HG03066 (cell line): Measurements from ENCODE around the gene TRAPPC4.
A peak's percentile ranks its signal among the peaks of the same experiment; 100 is the strongest.
"Not testable (repeated sequence)": the region's sequence is repeated elsewhere in the genome, so short reads cannot be mapped to it uniquely, and the experiment has no call there.

ENCODE experiments used
- ATAC-seq: cut with Tn5 transposase; IDR thresholded peaks from one replicate; pipeline ENCODE4 v1.9.1; 2021; ENCODE audit warnings: low read depth; ENCODE audit not compliant: unreplicated experiment

The TRAPPC4 gene

GRCh38 chr11:119018074-119018938 lies at the start of gene TRAPPC4, which contains the start of gene RPS25:
Gene TRAPPC4 (plus strand): TSS chr11:119018766. CDS start chr11:119018796, 30 bp downstream.
Gene RPS25 (minus strand): TSS chr11:119018343. CDS start chr11:119018284, 59 bp downstream.
- ATAC-seq = peak; percentile 85

- ATAC-seq = not testable (repeated sequence)
Observed at GRCh38 chr11:118969508-118969907, 49.1 kb upstream of the TRAPPC4 start.

- ATAC-seq = no peak
Observed at GRCh38 chr11:118971646-118972045, 46.9 kb upstream of the TRAPPC4 start, which contains the start of gene FOXR1. Gene FOXR1 (plus strand): TSS chr11:118971761. CDS start chr11:118971932, 171 bp downstream.

GRCh38 chr11:118973985-118974384 lies 44.6 kb upstream of the TRAPPC4 start:
- ATAC-seq = no peak

GRCh38 chr11:118975771-118976709 lies 42.5 kb upstream of the TRAPPC4 start:
- ATAC-seq = no peak

- no peak for ATAC-seq
Observed at GRCh38 chr11:118979434-118979833, 39.1 kb upstream of the TRAPPC4 start.

- no peak for ATAC-seq
Observed at GRCh38 chr11:118980191-118980881, 38.2 kb upstream of the TRAPPC4 start.

- not testable (repeated sequence) for ATAC-seq
Observed at GRCh38 chr11:118984337-118984736, 34.2 kb upstream of the TRAPPC4 start.

GRCh38 chr11:118984825-118985224 lies 33.7 kb upstream of the TRAPPC4 start:
- no peak for ATAC-seq

GRCh38 chr11:118988280-118988679 lies 30.3 kb upstream of the TRAPPC4 start:
- ATAC-seq = no peak

GRCh38 chr11:118991486-118992038 lies 27.0 kb upstream of the TRAPPC4 start:
- ATAC-seq = not testable (repeated sequence)

GRCh38 chr11:118996926-118997626 lies 21.5 kb upstream of the TRAPPC4 start:
- ATAC-seq = peak; percentile 14

GRCh38 chr11:118997627-118998387 lies 20.8 kb upstream of the TRAPPC4 start, which contains the start of gene CENATAC:
Gene CENATAC (plus strand): TSS chr11:118998138. CDS start chr11:118998198, 60 bp downstream.
- ATAC-seq = peak; percentile 90

- ATAC-seq = peak; percentile 21
Observed at GRCh38 chr11:118998388-118998717, 20.2 kb upstream of the TRAPPC4 start.

- ATAC-seq = no peak
Observed at GRCh38 chr11:118998822-118999221, 19.7 kb upstream of the TRAPPC4 start.

- no peak for ATAC-seq
Observed at GRCh38 chr11:119000906-119001305, 17.7 kb upstream of the TRAPPC4 start.

- no peak for ATAC-seq
Observed at GRCh38 chr11:119006656-119007055, 11.9 kb upstream of the TRAPPC4 start.

- ATAC-seq = no peak
Observed at GRCh38 chr11:119011476-119012053, 7.0 kb upstream of the TRAPPC4 start.
